Neural progenitor cell (in vitro differentiated cells): ENCODE data around the gene AGA. TPM values are rescaled to one million over a fixed set of nuclear protein-coding genes. Genes with fewer than 3 reads are reported as not detected.

ENCODE experiments used
- DNase-seq: peaks from one replicate; pipeline ENCODE4 v3.0.0-alpha.2; 2016; ENCODE audit warnings: low spot score
- H2AFZ ChIP-seq: fragments of 200-600 bp; sonication (generic); replicated peaks from 2 replicates; pipeline ENCODE4 v1.6.1; 2016; ENCODE audit warnings: antibody characterized with exemption
- H3F3A ChIP-seq: fragments of 200-600 bp; sonication (generic); 2 replicates; pipeline ENCODE4 v1.6.1; 2016; ENCODE audit warnings: antibody characterized with exemption, low read depth
- H3K27ac ChIP-seq: fragments of 200-600 bp; sonication (generic); 2 replicates; pipeline ENCODE4 v1.5.1; 2016; ENCODE audit warnings: mild to moderate bottlenecking
- H3K27me3 ChIP-seq: fragments of 200-600 bp; sonication (generic); 2 replicates; pipeline ENCODE4 v1.6.1; 2016; ENCODE audit warnings: mild to moderate bottlenecking, moderate library complexity
- H3K36me3 ChIP-seq: fragments of 200-600 bp; sonication (generic); 2 replicates; pipeline ENCODE4 v1.5.1; 2016
- H3K4me1 ChIP-seq: fragments of 200-600 bp; sonication (generic); 2 replicates; pipeline ENCODE4 v1.6.1; 2016; ENCODE audit warnings: mixed run types
- H3K4me2 ChIP-seq: fragments of 200-600 bp; sonication (generic); 2 replicates; pipeline ENCODE4 v1.6.1; 2016
- H3K4me3 ChIP-seq: fragments of 200-600 bp; sonication (generic); 2 replicates; pipeline ENCODE4 v1.5.1; 2016
- H3K79me2 ChIP-seq: fragments of 200-600 bp; sonication (generic); 2 replicates; pipeline ENCODE4 v1.6.1; 2016; ENCODE audit warnings: low read depth
- H3K9ac ChIP-seq: fragments of 200-600 bp; sonication (generic); 2 replicates; pipeline ENCODE4 v1.6.1; 2016
- H3K9me3 ChIP-seq: fragments of 200-600 bp; sonication (generic); 2 replicates; pipeline ENCODE4 v1.5.1; 2016; ENCODE audit warnings: low read depth
- H4K20me1 ChIP-seq: fragments of 200-600 bp; sonication (generic); 2 replicates; pipeline ENCODE4 v1.6.1; 2016; ENCODE audit warnings: low read depth
- H3K27ac Mint-ChIP-seq: 3 replicates; pipeline ENCODE4 v1.8.0; 2021; ENCODE audit warnings: mixed read lengths
- H3K27me3 Mint-ChIP-seq: 2 replicates; pipeline ENCODE4 v1.8.0; 2022; ENCODE audit warnings: low read depth, mild to moderate bottlenecking, inconsistent platforms, moderate library complexity, mixed read lengths; ENCODE audit not compliant: insufficient read depth
- H3K36me3 Mint-ChIP-seq: 3 replicates; pipeline ENCODE4 v1.8.0; 2021; ENCODE audit warnings: mixed read lengths
- H3K4me1 Mint-ChIP-seq: 3 replicates; pipeline ENCODE4 v1.8.0; 2021; ENCODE audit warnings: mixed read lengths
- H3K4me3 Mint-ChIP-seq: 3 replicates; pipeline ENCODE4 v1.8.0; 2021; ENCODE audit warnings: mild to moderate bottlenecking, moderate library complexity, mixed read lengths
- H3K9me3 Mint-ChIP-seq: 3 replicates; pipeline ENCODE4 v1.8.0; 2020; ENCODE audit warnings: mixed read lengths
- CTCF ChIP-seq: fragments of 200-600 bp; sonication (generic); IDR thresholded peaks from 2 replicates; pipeline ENCODE4 v1.5.1; 2017; ENCODE audit warnings: antibody characterized with exemption, mild to moderate bottlenecking
- EZH2 ChIP-seq: fragments of 200-600 bp; sonication (generic); IDR thresholded peaks from 2 replicates; pipeline ENCODE4 v1.6.1; 2017; ENCODE audit warnings: antibody characterized with exemption, mild to moderate bottlenecking, moderate library complexity
- EZH2phosphoT487 ChIP-seq: fragments of 200-600 bp; sonication (generic); IDR thresholded peaks from 2 replicates; pipeline ENCODE4 v1.6.1; 2017; ENCODE audit warnings: antibody characterized with exemption
- total RNA-seq: library from RNA; depleted of rRNA; stranded (reverse); fragments of >200 nt; gene quantifications from 2 replicates; pipeline ENCODE4 v1.2.3, GENCODE V29; 2015; ENCODE audit warnings: low replicate concordance

Gene AGA
- total RNA-seq, 1 donor from 2014 or later = 27.3 TPM

- H3K4me1 Mint-ChIP-seq = peaks cover 2% of the 10 kb centered on the region
- H2AFZ ChIP-seq = no peak overlapping the region
- TF ChIP-seq CTCF (no peak), EZH2 (no peak), EZH2phosphoT487 (no peak)
- H3K4me3 ChIP-seq = no peak overlapping the region
- no peak overlapping the region for H3K27ac ChIP-seq
- no peak for DNase-seq
- H3K27me3 Mint-ChIP-seq = no peaks in the 10 kb centered on the region
- H3K9ac ChIP-seq = no peak overlapping the region
- H3K27me3 ChIP-seq = no peaks in the 10 kb centered on the region
- no peaks in the 10 kb centered on the region for H4K20me1 ChIP-seq
- H3K9me3 ChIP-seq = no peaks in the 10 kb centered on the region
- H3K4me1 ChIP-seq = peaks cover 17% of the 10 kb centered on the region
- H3F3A ChIP-seq = no peaks in the 10 kb centered on the region
- H3K4me3 Mint-ChIP-seq = no peak overlapping the region
- no peak overlapping the region for H3K4me2 ChIP-seq
- H3K9me3 Mint-ChIP-seq = no peaks in the 10 kb centered on the region
- H3K79me2 ChIP-seq = no peaks in the 10 kb centered on the region
- no peaks in the 10 kb centered on the region for H3K36me3 Mint-ChIP-seq
- H3K27ac Mint-ChIP-seq = no peak overlapping the region
- H3K36me3 ChIP-seq = no peaks in the 10 kb centered on the region
These were observed 42.4 kb upstream of the AGA start for GRCh38 chr4:177484613-177485021.

GRCh38 chr4:177483760-177484159 lies 41.5 kb upstream of the AGA start:
- no peaks in the 10 kb centered on the region for H3K27me3 ChIP-seq
- Mint-ChIP-seq H3K4me3 (no peak overlapping the region), H3K4me1 (peaks cover 2% of the 10 kb centered on the region), H3K27me3 (no peaks in the 10 kb centered on the region), H3K9me3 (no peaks in the 10 kb centered on the region), H3K36me3 (no peaks in the 10 kb centered on the region), H3K27ac (no peak overlapping the region)
- no peak for DNase-seq
- no peaks in the 10 kb centered on the region for H3F3A ChIP-seq
- H3K9me3 ChIP-seq = no peaks in the 10 kb centered on the region
- no peaks in the 10 kb centered on the region for H3K36me3 ChIP-seq
- no peaks in the 10 kb centered on the region for H3K79me2 ChIP-seq
- no peak for TF ChIP-seq EZH2
- TF ChIP-seq EZH2phosphoT487 = no peak
- TF ChIP-seq CTCF = no peak
- H3K27ac ChIP-seq = no peak overlapping the region
- no peaks in the 10 kb centered on the region for H4K20me1 ChIP-seq
- H3K4me3 ChIP-seq = no peak overlapping the region
- H2AFZ ChIP-seq = no peak overlapping the region
- H3K4me1 ChIP-seq = peaks cover 17% of the 10 kb centered on the region
- H3K4me2 ChIP-seq = no peak overlapping the region
- no peak overlapping the region for H3K9ac ChIP-seq

- Mint-ChIP-seq H3K27me3 (no peaks in the 10 kb centered on the region), H3K4me3 (no peak overlapping the region), H3K36me3 (no peaks in the 10 kb centered on the region), H3K9me3 (no peaks in the 10 kb centered on the region), H3K4me1 (peaks cover 2% of the 10 kb centered on the region), H3K27ac (no peak overlapping the region)
- Histone ChIP-seq H3K27me3 (no peaks in the 10 kb centered on the region), H3K79me2 (no peaks in the 10 kb centered on the region), H3K4me1 (peaks cover 17% of the 10 kb centered on the region), H4K20me1 (no peaks in the 10 kb centered on the region), H2AFZ (no peak overlapping the region), H3K9ac (no peak overlapping the region), H3K4me2 (no peak overlapping the region), H3K9me3 (no peaks in the 10 kb centered on the region), H3K4me3 (no peak overlapping the region), H3K36me3 (no peaks in the 10 kb centered on the region), H3F3A (no peaks in the 10 kb centered on the region), H3K27ac (no peak overlapping the region)
- no peak for DNase-seq
- TF ChIP-seq EZH2phosphoT487 (no peak), EZH2 (no peak), CTCF (no peak)
These were observed 41.0 kb upstream of the AGA start for GRCh38 chr4:177483271-177483670.

GRCh38 chr4:177482367-177482766 lies 40.1 kb upstream of the AGA start:
- no peaks in the 10 kb centered on the region for H3K27me3 ChIP-seq
- no peak overlapping the region for H3K4me3 Mint-ChIP-seq
- no peak overlapping the region for H3K27ac Mint-ChIP-seq
- peaks cover 17% of the 10 kb centered on the region for H3K4me1 ChIP-seq
- H4K20me1 ChIP-seq = no peaks in the 10 kb centered on the region
- no peaks in the 10 kb centered on the region for H3K27me3 Mint-ChIP-seq
- H3K9me3 Mint-ChIP-seq = no peaks in the 10 kb centered on the region
- no peak overlapping the region for H3K9ac ChIP-seq
- TF ChIP-seq EZH2 = no peak
- TF ChIP-seq CTCF = no peak
- no peak for TF ChIP-seq EZH2phosphoT487
- H3K4me1 Mint-ChIP-seq = peaks cover 2% of the 10 kb centered on the region
- no peak overlapping the region for H3K4me2 ChIP-seq
- no peak overlapping the region for H2AFZ ChIP-seq
- H3K36me3 ChIP-seq = no peaks in the 10 kb centered on the region
- no peaks in the 10 kb centered on the region for H3K79me2 ChIP-seq
- H3K36me3 Mint-ChIP-seq = no peaks in the 10 kb centered on the region
- no peaks in the 10 kb centered on the region for H3F3A ChIP-seq
- H3K27ac ChIP-seq = no peak overlapping the region
- H3K4me3 ChIP-seq = no peak overlapping the region
- H3K9me3 ChIP-seq = no peaks in the 10 kb centered on the region
- no peak for DNase-seq
